GM12878 (cell line): Measurements from ENCODE around the gene AMPD3. TPM values are rescaled to one million over a fixed set of nuclear protein-coding genes. Genes with fewer than 3 reads are reported as not detected.

Source experiments
- ATF2 ChIP-seq: IDR thresholded peaks from 2 replicates; pipeline ENCODE4 v1.6.1; 2012; ENCODE audit warnings: low read length, inconsistent platforms
- BCL3 ChIP-seq: IDR thresholded peaks from 2 replicates; pipeline ENCODE4 v1.6.1; 2011; ENCODE audit warnings: borderline replicate concordance, low read depth, mild to moderate bottlenecking, moderate library complexity, low read length; ENCODE audit not compliant: insufficient read depth, poor library complexity, severe bottlenecking
- CEBPB ChIP-seq, 2 experiments: fragments of 150-350 bp in 1 of 2; IDR thresholded peaks; 2 replicates each; pipeline ENCODE4 v1.6.1; 2012 to 2014; ENCODE audit warnings: low read depth in 2 of 2, low read length in 2 of 2, borderline replicate concordance in 1 of 2, inconsistent platforms in 1 of 2
- CEBPZ ChIP-seq: fragments of 150-350 bp; IDR thresholded peaks from 2 replicates; pipeline ENCODE4 v1.6.1; 2016; ENCODE audit warnings: low read depth, low read length
- DPF2 ChIP-seq: fragments of 450-650 bp; IDR thresholded peaks from 2 replicates; pipeline ENCODE4 v1.6.1; 2017; ENCODE audit warnings: mild to moderate bottlenecking
- EED ChIP-seq: sonication (generic); IDR thresholded peaks from 2 replicates; pipeline ENCODE4 v1.6.1; 2016; ENCODE audit warnings: antibody characterized with exemption, low read depth
- FOXM1 ChIP-seq: IDR thresholded peaks from 2 replicates; pipeline ENCODE4 v1.6.1; 2012; ENCODE audit warnings: low read depth, mild to moderate bottlenecking, inconsistent platforms, low read length, moderate library complexity
- GATAD2B ChIP-seq: fragments of 450-650 bp; conservative IDR thresholded peaks from 2 replicates; pipeline ENCODE4 v1.6.1; 2017; ENCODE audit warnings: low read depth, mild to moderate bottlenecking, moderate library complexity
- IKZF2 ChIP-seq, 2 experiments: fragments of 450-650 bp; IDR thresholded peaks; 2 replicates each; pipeline ENCODE4 v1.6.1; 2017; ENCODE audit warnings: mild to moderate bottlenecking in 2 of 2, moderate library complexity in 2 of 2
- IRF4 ChIP-seq: IDR thresholded peaks from 2 replicates; pipeline ENCODE4 v1.6.1; 2011; ENCODE audit warnings: low read depth, low read length
- JUND ChIP-seq: IDR thresholded peaks from 2 replicates; pipeline ENCODE4 v1.6.1; 2012; ENCODE audit warnings: low read depth, mild to moderate bottlenecking, low read length, improper control_type of control experiment, moderate library complexity
- MEF2A ChIP-seq: IDR thresholded peaks from 2 replicates; pipeline ENCODE4 v1.6.1; 2011; ENCODE audit warnings: low read depth, mild to moderate bottlenecking, low read length, moderate library complexity; ENCODE audit not compliant: insufficient read depth
- MTA3 ChIP-seq: IDR thresholded peaks from 2 replicates; pipeline ENCODE4 v1.6.1; 2012; ENCODE audit warnings: low read length, inconsistent platforms, borderline replicate concordance
- NFIC ChIP-seq: IDR thresholded peaks from 2 replicates; pipeline ENCODE4 v1.6.1; 2012; ENCODE audit warnings: low read depth, mild to moderate bottlenecking, inconsistent platforms, low read length, moderate library complexity
- PAX5 ChIP-seq: IDR thresholded peaks from 2 replicates; pipeline ENCODE4 v1.6.1; 2011; ENCODE audit warnings: low read depth, low read length, borderline replicate concordance
- PKNOX1 ChIP-seq: fragments of 450-650 bp; IDR thresholded peaks from 2 replicates; pipeline ENCODE4 v1.6.1; 2016; ENCODE audit warnings: mild to moderate bottlenecking
- POLR2A ChIP-seq: IDR thresholded peaks from 2 replicates; pipeline ENCODE4 v1.6.1; 2011; ENCODE audit warnings: low read depth, mild to moderate bottlenecking, low read length
- RCOR1 ChIP-seq: conservative IDR thresholded peaks from 2 replicates; pipeline ENCODE4 v1.6.1; 2012; ENCODE audit warnings: low read depth, low read length, improper control_type of control experiment
- STAT3 ChIP-seq: IDR thresholded peaks from 2 replicates; pipeline ENCODE4 v1.6.1; 2011; ENCODE audit warnings: low read depth, low read length, improper control_type of control experiment
- polyA plus RNA-seq, 11 experiments: library from polyadenylated mRNA; depleted of rRNA in 4 of 11; unstranded in 6 of 11; stranded (reverse) in 5 of 11; fragments of >200 nt; fragmentation: Nextera tagmentation in 4 of 11; fragmentation: Illumina TruSeq in 1 of 11; extraction: Ambion mirVana in 4 of 11; extraction: Trizol in 1 of 11; gene quantifications; 1 replicate in 1 of 11; 2 replicates in 10 of 11; pipeline versions ENCODE4 v1.2.1 to v1.2.3, GENCODE V29; 2011 to 2016; ENCODE audit warnings: inconsistent platforms in 2 of 11, missing spikeins in 2 of 11, low read depth in 1 of 11
- total RNA-seq, 4 experiments: library from RNA; depleted of rRNA in 3 of 4; stranded (reverse); fragments of >200 nt in 3 of 4; fragmentation: Illumina TruSeq in 1 of 4; extraction: Trizol in 1 of 4; gene quantifications; 2 replicates each; pipeline versions ENCODE4 v1.2.1 to v1.2.3, GENCODE V29; 2013 to 2021

Gene AMPD3
- total and polyA plus RNA-seq, 10 of the 15 experiments (the other 5 are each of a cell fraction or from before 2014, with no cell fraction given): 5.6 to 28.6 (median 15.9) TPM

DNA sequence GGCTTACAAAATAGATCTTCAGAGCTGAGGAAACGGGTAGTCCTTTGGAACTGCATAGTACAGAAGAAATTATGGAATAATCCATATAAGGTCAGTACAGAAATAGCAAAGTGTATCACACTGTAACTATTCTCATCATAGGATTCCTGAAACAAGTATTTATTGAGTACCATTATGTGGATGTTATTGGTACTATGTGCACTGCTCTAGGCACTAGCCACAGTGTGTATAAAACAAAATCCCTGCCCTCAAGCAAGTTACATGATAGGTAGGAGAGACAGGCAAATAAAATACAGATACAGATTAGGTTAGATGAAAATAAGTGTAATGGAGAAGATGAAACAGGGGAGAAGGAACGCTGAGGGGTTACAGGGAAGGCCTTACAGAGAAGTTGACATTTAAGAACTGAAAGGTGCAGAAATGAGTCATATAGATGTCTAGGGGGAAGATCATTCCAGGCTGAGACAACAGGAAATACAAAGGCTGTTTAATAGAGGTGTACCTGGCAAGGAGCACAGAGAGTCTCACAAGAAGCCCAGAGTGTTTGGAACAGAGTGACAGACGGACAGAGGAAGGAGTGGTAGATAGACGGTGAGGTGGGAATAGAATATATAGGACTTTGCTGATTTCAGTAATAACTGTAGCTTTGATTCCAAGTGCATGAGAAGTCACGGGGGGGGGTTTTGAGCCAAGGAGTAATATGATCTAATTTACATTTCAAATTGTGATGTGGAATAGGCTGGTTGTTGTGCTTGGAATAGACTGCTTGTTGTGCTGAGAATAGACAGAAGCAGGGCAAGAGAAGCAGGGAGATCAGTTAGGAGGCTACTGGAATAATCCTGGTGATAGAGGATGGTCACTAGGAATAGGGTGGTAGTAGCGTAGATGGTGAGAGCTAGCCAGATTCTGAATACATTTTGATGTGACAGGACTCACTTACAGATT is 72.2 kb downstream of the AMPD3 start (continued):
- TF ChIP-seq RCOR1 (no peak), PAX5 (peak; percentile 51; the same call in 1 of the 2 replicates), PKNOX1 (peak; percentile 87), MEF2A (peak; percentile 67; the same call in 1 of the 2 replicates), IKZF2 (IDR thresholded peaks at IDR 0.05) (peak; percentile 82 to 85), STAT3 (0 out of 2 replicates have a peak, but pooled peaks have one; percentile 23), CEBPZ (no peak), JUND (peak; percentile 70; the same call in 1 of the 2 replicates), GATAD2B (no peak), EED (peak; percentile 82), NFIC (peak; percentile 92), POLR2A (no peak), IRF4 (peak; percentile 90), MTA3 (no peak; the same call in 1 of the 2 replicates), DPF2 (0 out of 2 replicates have a peak, but pooled peaks have one; percentile 35), ATF2 (peak; percentile 73; the same call in 1 of the 2 replicates), FOXM1 (peak; percentile 18; the same call in 1 of the 2 replicates), CEBPB (IDR thresholded peaks at IDR 0.05; ENCODE audit: borderline replicate concordance in 1 of 2, low read depth in 2 of 2, low read length in 2 of 2) (peak in 1 of 2 experiments; percentile 18; a peak in 2 of 4 replicates), BCL3 (peak; percentile 75)
